ENCODE measurements around the gene USP48. TPM values are rescaled to one million over a fixed set of nuclear protein-coding genes. Genes with fewer than 3 reads are reported as not detected.

USP48 gene
- total RNA-seq, 4 donors from 2014 or later: 11.5 to 24.4 (median 14.5) TPM

Other genes with a start within 250 kb of the USP48 start
- under 1 TPM in 2 of 4 donors, not detected in 2; 0.46 to 0.75 TPM for gene RAP1GAP, start 113.8 kb downstream of the USP48 start, total RNA-seq
- not detected for gene LDLRAD2, start 29.1 kb upstream of the USP48 start, total RNA-seq
- gene HSPG2, start 154.2 kb upstream of the USP48 start, total RNA-seq: 100 to 1,000 TPM in 1 of 4 donors, 10 to 100 TPM in 3; 68.9 to 108 (median 83.5) TPM
- gene CELA3B, start 193.9 kb upstream of the USP48 start, total RNA-seq: not detected
- gene CELA3A, start 218.5 kb upstream of the USP48 start, total RNA-seq: not detected

Measured in gastrocnemius medialis (tissue), 4 donors.